B cell (primary cell): ENCODE results near the gene IL17RE.

Experiments used
- CTCF ChIP-seq: fragments of 200-600 bp; IDR thresholded peaks from one replicate; pipeline ENCODE4 v1.8.0; 2022; ENCODE audit warnings: antibody characterized with exemption, mild to moderate bottlenecking
- EZH2 ChIP-seq: IDR thresholded peaks from 2 replicates; pipeline ENCODE4 v1.6.1; 2012; ENCODE audit warnings: borderline replicate concordance, low read depth, mild to moderate bottlenecking, moderate library complexity, low read length; ENCODE audit not compliant: insufficient read depth, poor library complexity, severe bottlenecking

GRCh38 chr3:9862391-9863057, 40.1 kb upstream of the IL17RE start:
- TF ChIP-seq CTCF (no peak), EZH2 (no peak)
